Measurements from ENCODE around the gene CCDC170. TPM values are rescaled to one million over a fixed set of nuclear protein-coding genes. Genes with fewer than 3 reads are reported as not detected.

Gene CCDC170
- total and polyA plus RNA-seq, 2 of the 8 experiments (the other 6 are each of a cell fraction or from before 2014, with no cell fraction given) = 0.06 to 0.09 TPM

DNA sequence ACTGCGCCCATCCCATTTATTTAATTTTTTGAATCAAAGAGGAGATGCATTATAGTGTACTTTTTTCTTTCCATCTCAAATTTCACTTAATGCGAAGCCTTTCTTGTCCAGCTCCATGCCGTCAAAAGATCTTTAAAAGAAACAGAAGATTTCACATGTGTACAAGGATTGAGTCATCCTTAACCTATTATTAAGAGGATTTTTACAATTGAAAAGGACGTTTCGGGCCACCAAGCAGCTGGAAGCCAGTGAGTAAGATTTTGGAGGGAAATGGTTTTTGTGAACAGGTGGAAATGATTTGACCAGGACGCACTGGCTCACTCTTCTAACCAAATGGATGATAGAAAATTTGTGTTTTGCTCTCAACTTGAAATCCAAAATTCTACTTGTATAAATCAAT lies 15.1 kb upstream of the CCDC170 start (continued):
- TF ChIP-seq KDM4A (IDR thresholded peaks at IDR 0.05; ENCODE audit: low read depth, low read length, severe bottlenecking) (no peak), YY1 (IDR thresholded peaks at IDR 0.05; ENCODE audit: low read depth, low read length) (no peak), TBP (IDR thresholded peaks at IDR 0.05; ENCODE audit: low read depth, low read length) (no peak), TEAD4 (IDR thresholded peaks at IDR 0.05; ENCODE audit: low read depth, low read length) (no peak), SIN3A (conservative IDR thresholded peaks at IDR 0.05 in 1 of 2, IDR thresholded peaks at IDR 0.05 in 1 of 2; ENCODE audit: low read depth in 1 of 2, low read length in 2 of 2) (no peak), E2F6 (IDR thresholded peaks at IDR 0.05) (no peak)
- TF ChIP-seq, protein P1, sequence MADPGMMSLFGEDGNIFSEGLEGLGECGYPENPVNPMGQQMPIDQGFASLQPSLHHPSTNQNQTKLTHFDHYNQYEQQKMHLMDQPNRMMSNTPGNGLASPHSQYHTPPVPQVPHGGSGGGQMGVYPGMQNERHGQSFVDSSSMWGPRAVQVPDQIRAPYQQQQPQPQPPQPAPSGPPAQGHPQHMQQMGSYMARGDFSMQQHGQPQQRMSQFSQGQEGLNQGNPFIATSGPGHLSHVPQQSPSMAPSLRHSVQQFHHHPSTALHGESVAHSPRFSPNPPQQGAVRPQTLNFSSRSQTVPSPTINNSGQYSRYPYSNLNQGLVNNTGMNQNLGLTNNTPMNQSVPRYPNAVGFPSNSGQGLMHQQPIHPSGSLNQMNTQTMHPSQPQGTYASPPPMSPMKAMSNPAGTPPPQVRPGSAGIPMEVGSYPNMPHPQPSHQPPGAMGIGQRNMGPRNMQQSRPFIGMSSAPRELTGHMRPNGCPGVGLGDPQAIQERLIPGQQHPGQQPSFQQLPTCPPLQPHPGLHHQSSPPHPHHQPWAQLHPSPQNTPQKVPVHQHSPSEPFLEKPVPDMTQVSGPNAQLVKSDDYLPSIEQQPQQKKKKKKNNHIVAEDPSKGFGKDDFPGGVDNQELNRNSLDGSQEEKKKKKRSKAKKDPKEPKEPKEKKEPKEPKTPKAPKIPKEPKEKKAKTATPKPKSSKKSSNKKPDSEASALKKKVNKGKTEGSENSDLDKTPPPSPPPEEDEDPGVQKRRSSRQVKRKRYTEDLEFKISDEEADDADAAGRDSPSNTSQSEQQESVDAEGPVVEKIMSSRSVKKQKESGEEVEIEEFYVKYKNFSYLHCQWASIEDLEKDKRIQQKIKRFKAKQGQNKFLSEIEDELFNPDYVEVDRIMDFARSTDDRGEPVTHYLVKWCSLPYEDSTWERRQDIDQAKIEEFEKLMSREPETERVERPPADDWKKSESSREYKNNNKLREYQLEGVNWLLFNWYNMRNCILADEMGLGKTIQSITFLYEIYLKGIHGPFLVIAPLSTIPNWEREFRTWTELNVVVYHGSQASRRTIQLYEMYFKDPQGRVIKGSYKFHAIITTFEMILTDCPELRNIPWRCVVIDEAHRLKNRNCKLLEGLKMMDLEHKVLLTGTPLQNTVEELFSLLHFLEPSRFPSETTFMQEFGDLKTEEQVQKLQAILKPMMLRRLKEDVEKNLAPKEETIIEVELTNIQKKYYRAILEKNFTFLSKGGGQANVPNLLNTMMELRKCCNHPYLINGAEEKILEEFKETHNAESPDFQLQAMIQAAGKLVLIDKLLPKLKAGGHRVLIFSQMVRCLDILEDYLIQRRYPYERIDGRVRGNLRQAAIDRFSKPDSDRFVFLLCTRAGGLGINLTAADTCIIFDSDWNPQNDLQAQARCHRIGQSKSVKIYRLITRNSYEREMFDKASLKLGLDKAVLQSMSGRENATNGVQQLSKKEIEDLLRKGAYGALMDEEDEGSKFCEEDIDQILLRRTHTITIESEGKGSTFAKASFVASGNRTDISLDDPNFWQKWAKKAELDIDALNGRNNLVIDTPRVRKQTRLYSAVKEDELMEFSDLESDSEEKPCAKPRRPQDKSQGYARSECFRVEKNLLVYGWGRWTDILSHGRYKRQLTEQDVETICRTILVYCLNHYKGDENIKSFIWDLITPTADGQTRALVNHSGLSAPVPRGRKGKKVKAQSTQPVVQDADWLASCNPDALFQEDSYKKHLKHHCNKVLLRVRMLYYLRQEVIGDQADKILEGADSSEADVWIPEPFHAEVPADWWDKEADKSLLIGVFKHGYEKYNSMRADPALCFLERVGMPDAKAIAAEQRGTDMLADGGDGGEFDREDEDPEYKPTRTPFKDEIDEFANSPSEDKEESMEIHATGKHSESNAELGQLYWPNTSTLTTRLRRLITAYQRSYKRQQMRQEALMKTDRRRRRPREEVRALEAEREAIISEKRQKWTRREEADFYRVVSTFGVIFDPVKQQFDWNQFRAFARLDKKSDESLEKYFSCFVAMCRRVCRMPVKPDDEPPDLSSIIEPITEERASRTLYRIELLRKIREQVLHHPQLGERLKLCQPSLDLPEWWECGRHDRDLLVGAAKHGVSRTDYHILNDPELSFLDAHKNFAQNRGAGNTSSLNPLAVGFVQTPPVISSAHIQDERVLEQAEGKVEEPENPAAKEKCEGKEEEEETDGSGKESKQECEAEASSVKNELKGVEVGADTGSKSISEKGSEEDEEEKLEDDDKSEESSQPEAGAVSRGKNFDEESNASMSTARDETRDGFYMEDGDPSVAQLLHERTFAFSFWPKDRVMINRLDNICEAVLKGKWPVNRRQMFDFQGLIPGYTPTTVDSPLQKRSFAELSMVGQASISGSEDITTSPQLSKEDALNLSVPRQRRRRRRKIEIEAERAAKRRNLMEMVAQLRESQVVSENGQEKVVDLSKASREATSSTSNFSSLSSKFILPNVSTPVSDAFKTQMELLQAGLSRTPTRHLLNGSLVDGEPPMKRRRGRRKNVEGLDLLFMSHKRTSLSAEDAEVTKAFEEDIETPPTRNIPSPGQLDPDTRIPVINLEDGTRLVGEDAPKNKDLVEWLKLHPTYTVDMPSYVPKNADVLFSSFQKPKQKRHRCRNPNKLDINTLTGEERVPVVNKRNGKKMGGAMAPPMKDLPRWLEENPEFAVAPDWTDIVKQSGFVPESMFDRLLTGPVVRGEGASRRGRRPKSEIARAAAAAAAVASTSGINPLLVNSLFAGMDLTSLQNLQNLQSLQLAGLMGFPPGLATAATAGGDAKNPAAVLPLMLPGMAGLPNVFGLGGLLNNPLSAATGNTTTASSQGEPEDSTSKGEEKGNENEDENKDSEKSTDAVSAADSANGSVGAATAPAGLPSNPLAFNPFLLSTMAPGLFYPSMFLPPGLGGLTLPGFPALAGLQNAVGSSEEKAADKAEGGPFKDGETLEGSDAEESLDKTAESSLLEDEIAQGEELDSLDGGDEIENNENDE (IDR thresholded peaks at IDR 0.05; ENCODE audit: insufficient replicate concordance, low read length) = no peak
